Kidney (tissue), 14 donors: ENCODE results near the gene BRK1. TPM values are rescaled to one million over a fixed set of nuclear protein-coding genes. Genes with fewer than 3 reads are reported as not detected.

ENCODE experiments used
- DNase-seq, 5 donors: peaks; one replicate each; pipeline ENCODE4 v3.0.0-alpha.2; 2013 to 2020
- FAIRE-seq: peaks from 2 replicates; lab custom pipeline; 2012; peaks lifted over from hg19 to GRCh38; lab: Jason Lieb, UNC
- H3K27ac ChIP-seq, 2 donors: one replicate each; pipeline ENCODE4 v1.7.0; 2013; ENCODE audit warnings: low read depth in 2 of 2, low read length in 2 of 2, inconsistent platforms in 1 of 2
- H3K27me3 ChIP-seq: one replicate; pipeline ENCODE4 v1.7.1; 2013; ENCODE audit warnings: low read length, inconsistent platforms; ENCODE audit not compliant: control insufficient read depth, insufficient read depth
- H3K36me3 ChIP-seq, 3 donors: one replicate each; pipeline versions ENCODE4 v1.7.0 to v1.7.1; 2013; ENCODE audit warnings: low read length in 3 of 3, control low read depth in 1 of 3, inconsistent platforms in 1 of 3; ENCODE audit not compliant: insufficient read depth in 3 of 3, control insufficient read depth in 2 of 3
- H3K4me1 ChIP-seq, 3 donors: one replicate each; pipeline versions ENCODE4 v1.7.0 to v1.7.1; 2013; ENCODE audit warnings: low read length in 3 of 3, inconsistent platforms in 1 of 3, low read depth in 1 of 3; ENCODE audit not compliant: control insufficient read depth in 2 of 3, insufficient read depth in 2 of 3
- H3K4me3 ChIP-seq, 3 donors: one replicate each; pipeline versions ENCODE4 v1.7.0 to v1.8.1; 2013; ENCODE audit warnings: low read length in 3 of 3, control low read depth in 1 of 3, inconsistent platforms in 1 of 3
- H3K9ac ChIP-seq, 3 donors: one replicate each; pipeline versions ENCODE4 v1.7.0 to v1.7.1; 2013; ENCODE audit warnings: low read length in 3 of 3, control low read depth in 1 of 3, inconsistent platforms in 1 of 3
- H3K9me3 ChIP-seq, 3 donors: one replicate each; pipeline versions ENCODE4 v1.7.0 to v1.7.1; 2013; ENCODE audit warnings: low read length in 3 of 3, control low read depth in 1 of 3, inconsistent platforms in 1 of 3; ENCODE audit not compliant: control insufficient read depth in 2 of 3, insufficient read depth in 1 of 3
- CTCF ChIP-seq: IDR thresholded peaks from 3 replicates; pipeline ENCODE4 v1.5.1; 2012; ENCODE audit warnings: mild to moderate bottlenecking, moderate library complexity, borderline replicate concordance; ENCODE audit not compliant: insufficient read depth; ENCODE audit errors: extremely low read depth
- intact Hi-C: fragments of 100-400 bp; cut with DNase I; formaldehyde crosslinking; loops from one replicate; pipeline ENCODE4 v1.11.1; 2022
- polyA plus RNA-seq: library from polyadenylated mRNA; stranded (reverse); fragments of 350-450 nt; fragmentation: Illumina TruSeq; extraction: RNeasy Lipid Tissue Mini Kit (QIAGEN cat#74804); gene quantifications from one replicate; pipeline ENCODE4 v1.2.3, GENCODE V29; 2014; ENCODE audit warnings: low read depth, low replicate concordance; ENCODE audit not compliant: insufficient read depth
- total RNA-seq: library from RNA; stranded (reverse); fragmentation: NEBNext Ultra II Directional; extraction: Animal tissue kit (Norgen Biotek cat#: 25700); gene quantifications from one replicate; pipeline ENCODE4 v1.2.1, GENCODE V29; 2021
- donor health status: control.
- donor health status: control.
- donor health status: control.
- donor health status: control.
- donor health status: control.
- donor health status: DM: yes; HTN: yes; CAD: no.
- donor health status: Normal renal cell carcinoma (clear cell type).

The BRK1 gene
- total and polyA plus RNA-seq, 2 donors from 2014 or later, result 130 to 308 TPM

GRCh38 chr3:10081871-10082270 lies 33.6 kb upstream of the BRK1 start:
- FAIRE-seq (no peak), DNase-seq (no peak)
- Histone ChIP-seq H3K27ac (no peak overlapping the region), H3K4me1 (no peaks in the 10 kb centered on the region), H3K4me3 (no peak overlapping the region), H3K9me3 (no peaks in the 10 kb centered on the region), H3K9ac (no peak overlapping the region), H3K36me3 (no peaks in the 10 kb centered on the region), H3K27me3 (no peaks in the 10 kb centered on the region)
- TF ChIP-seq CTCF, result no peak
- intact Hi-C loops, result no loop called here

- TF ChIP-seq CTCF, result no peak
- H3K36me3 ChIP-seq, result no peaks in the 10 kb centered on the region
- no peak overlapping the region for H3K27ac ChIP-seq
- peak in 1 of 5 donors; percentile 1 for DNase-seq
- no peak overlapping the region for H3K9ac ChIP-seq
- no peak for FAIRE-seq
- H3K27me3 ChIP-seq, result no peaks in the 10 kb centered on the region
- no peaks in the 10 kb centered on the region for H3K9me3 ChIP-seq
- H3K4me3 ChIP-seq, result no peak overlapping the region
- no peaks in the 10 kb centered on the region for H3K4me1 ChIP-seq
- intact Hi-C loops, result no loop called here
Observed at GRCh38 chr3:10085738-10086137, 29.7 kb upstream of the BRK1 start.

GRCh38 chr3:10088256-10088655 lies 27.2 kb upstream of the BRK1 start:
- no peak for DNase-seq

More at GRCh38 chr3:10088256-10088655, 27.2 kb upstream of the BRK1 start:
- intact Hi-C loops, result no loop called here
- no peaks in the 10 kb centered on the region for H3K36me3 ChIP-seq
- FAIRE-seq, result no peak
- H3K9ac ChIP-seq, result no peak overlapping the region
- no peaks in the 10 kb centered on the region for H3K27me3 ChIP-seq
- H3K4me1 ChIP-seq, result no peaks in the 10 kb centered on the region
- no peak for TF ChIP-seq CTCF
- H3K27ac ChIP-seq, result no peak overlapping the region
- H3K9me3 ChIP-seq, result no peaks in the 10 kb centered on the region
- H3K4me3 ChIP-seq, result no peak overlapping the region
